Cardiac muscle cell (in vitro differentiated cells and primary cell): ENCODE data around the gene NME5. TPM values are rescaled to one million over a fixed set of nuclear protein-coding genes. Genes with fewer than 3 reads are reported as not detected.
"Not testable (repeated sequence)": the region's sequence is repeated elsewhere in the genome, so short reads cannot be mapped to it uniquely, and the experiment has no call there.

ENCODE experiments used
- DNase-seq, 2 donors: peaks; one replicate each; pipeline versions ENCODE4 v3.0.0 to v3.0.0-alpha.2; 2010 to 2017; ENCODE audit warnings: low read depth in 1 of 2, low spot score in 1 of 2
- H3K27ac ChIP-seq: fragments of 200-600 bp; sonication (generic); 2 replicates; pipeline ENCODE4 v1.5.1; 2016
- H3K27me3 ChIP-seq: fragments of 200-600 bp; sonication (generic); 2 replicates; pipeline ENCODE4 v1.6.0; 2016; ENCODE audit warnings: control low read depth
- H3K36me3 ChIP-seq: fragments of 200-600 bp; sonication (generic); 2 replicates; pipeline ENCODE4 v1.5.1; 2016; ENCODE audit warnings: control low read depth
- H3K4me1 ChIP-seq: fragments of 200-600 bp; sonication (generic); 2 replicates; pipeline ENCODE4 v1.8.1; 2017; ENCODE audit warnings: low read depth, mild to moderate bottlenecking, mixed run types
- H3K4me3 ChIP-seq: fragments of 200-600 bp; sonication (generic); 2 replicates; pipeline ENCODE4 v1.5.1; 2016; ENCODE audit warnings: mild to moderate bottlenecking
- H3K9me3 ChIP-seq: fragments of 200-600 bp; sonication (generic); 2 replicates; pipeline ENCODE4 v1.5.1; 2017; ENCODE audit warnings: low read depth, mild to moderate bottlenecking, control low read depth
- polyA plus RNA-seq: library from polyadenylated mRNA; unstranded; fragments of >200 nt; fragmentation: Nextera tagmentation; extraction: Ambion mirVana; gene quantifications from 2 replicates; pipeline ENCODE4 v1.2.1, GENCODE V29; 2016
- total RNA-seq: library from RNA; depleted of rRNA; stranded (reverse); fragments of >200 nt; gene quantifications from 2 replicates; pipeline ENCODE4 v1.2.3, GENCODE V29; 2016
- TF ChIP-seq, protein P1 (sequence below): IDR thresholded peaks from 2 replicates; pipeline ENCODE4 v1.5.1; 2012; ENCODE audit warnings: low read depth, mild to moderate bottlenecking, low read length

The NME5 gene
- total and polyA plus RNA-seq, 2 experiments from 2014 or later: 4.1 to 10.4 TPM

DNA sequence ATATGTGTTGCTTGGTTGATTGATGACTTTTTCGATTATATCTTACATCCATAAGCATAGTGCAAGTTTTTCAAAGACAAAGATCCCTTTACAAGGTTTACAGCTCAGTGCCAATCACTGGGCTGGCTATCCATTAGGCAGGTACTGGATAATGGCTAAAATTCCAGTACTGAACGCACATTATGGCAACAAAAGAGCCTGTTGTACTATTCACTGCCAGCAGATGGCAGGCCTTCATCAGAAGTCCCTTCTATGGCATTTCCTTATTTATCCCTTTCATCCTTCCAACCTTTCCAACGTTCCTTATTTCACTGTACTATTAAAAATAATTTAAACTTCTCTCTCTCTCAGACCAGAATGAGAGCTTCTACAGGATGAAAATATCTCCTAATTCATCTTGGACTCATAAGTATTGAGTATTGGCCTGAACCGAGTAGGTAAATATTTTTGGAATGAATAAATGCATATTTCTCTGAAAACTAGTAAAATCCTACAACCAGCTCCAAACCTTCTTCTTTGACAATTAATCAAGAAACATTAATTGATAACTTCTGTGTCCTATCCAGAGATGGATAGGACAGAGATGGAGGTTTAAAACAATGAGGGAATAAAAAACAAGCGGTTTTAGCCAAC lies 62.0 kb downstream of the NME5 start:
- TF ChIP-seq, protein P1, sequence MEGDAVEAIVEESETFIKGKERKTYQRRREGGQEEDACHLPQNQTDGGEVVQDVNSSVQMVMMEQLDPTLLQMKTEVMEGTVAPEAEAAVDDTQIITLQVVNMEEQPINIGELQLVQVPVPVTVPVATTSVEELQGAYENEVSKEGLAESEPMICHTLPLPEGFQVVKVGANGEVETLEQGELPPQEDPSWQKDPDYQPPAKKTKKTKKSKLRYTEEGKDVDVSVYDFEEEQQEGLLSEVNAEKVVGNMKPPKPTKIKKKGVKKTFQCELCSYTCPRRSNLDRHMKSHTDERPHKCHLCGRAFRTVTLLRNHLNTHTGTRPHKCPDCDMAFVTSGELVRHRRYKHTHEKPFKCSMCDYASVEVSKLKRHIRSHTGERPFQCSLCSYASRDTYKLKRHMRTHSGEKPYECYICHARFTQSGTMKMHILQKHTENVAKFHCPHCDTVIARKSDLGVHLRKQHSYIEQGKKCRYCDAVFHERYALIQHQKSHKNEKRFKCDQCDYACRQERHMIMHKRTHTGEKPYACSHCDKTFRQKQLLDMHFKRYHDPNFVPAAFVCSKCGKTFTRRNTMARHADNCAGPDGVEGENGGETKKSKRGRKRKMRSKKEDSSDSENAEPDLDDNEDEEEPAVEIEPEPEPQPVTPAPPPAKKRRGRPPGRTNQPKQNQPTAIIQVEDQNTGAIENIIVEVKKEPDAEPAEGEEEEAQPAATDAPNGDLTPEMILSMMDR: peak; percentile 84
- Histone ChIP-seq H3K9me3 (no peaks in the 10 kb centered on the region), H3K27me3 (no peaks in the 10 kb centered on the region), H3K36me3 (no peaks in the 10 kb centered on the region), H3K4me1 (no peaks in the 10 kb centered on the region), H3K4me3 (no peak overlapping the region), H3K27ac (no peak overlapping the region)
- peak; percentile 75 to 78 for DNase-seq

DNA sequence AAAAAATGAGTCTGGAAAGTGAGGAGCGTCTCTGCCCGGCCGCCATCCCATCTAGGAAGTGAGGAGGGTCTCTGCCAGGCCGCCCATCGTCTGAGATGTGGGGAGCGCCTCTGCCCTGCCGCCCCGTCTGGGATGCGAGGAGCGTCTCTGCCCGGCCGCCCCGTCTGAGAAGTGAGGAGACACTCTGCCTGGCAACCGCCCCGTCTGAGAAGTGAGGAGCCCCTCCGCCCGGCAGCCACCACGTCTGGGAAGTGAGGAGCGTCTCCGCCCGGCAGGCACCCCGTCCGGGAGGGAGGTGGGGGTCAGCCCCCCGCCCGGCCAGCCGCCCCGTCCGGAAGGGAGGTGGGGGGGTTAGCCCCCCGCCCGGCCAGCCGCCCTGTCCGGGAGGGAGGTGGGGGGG lies 69.2 kb downstream of the NME5 start:
- not testable (repeated sequence) for H3K27ac ChIP-seq, H3K4me1 ChIP-seq, H3K27me3 ChIP-seq, H3K36me3 ChIP-seq, DNase-seq, H3K9me3 ChIP-seq, H3K4me3 ChIP-seq

DNA sequence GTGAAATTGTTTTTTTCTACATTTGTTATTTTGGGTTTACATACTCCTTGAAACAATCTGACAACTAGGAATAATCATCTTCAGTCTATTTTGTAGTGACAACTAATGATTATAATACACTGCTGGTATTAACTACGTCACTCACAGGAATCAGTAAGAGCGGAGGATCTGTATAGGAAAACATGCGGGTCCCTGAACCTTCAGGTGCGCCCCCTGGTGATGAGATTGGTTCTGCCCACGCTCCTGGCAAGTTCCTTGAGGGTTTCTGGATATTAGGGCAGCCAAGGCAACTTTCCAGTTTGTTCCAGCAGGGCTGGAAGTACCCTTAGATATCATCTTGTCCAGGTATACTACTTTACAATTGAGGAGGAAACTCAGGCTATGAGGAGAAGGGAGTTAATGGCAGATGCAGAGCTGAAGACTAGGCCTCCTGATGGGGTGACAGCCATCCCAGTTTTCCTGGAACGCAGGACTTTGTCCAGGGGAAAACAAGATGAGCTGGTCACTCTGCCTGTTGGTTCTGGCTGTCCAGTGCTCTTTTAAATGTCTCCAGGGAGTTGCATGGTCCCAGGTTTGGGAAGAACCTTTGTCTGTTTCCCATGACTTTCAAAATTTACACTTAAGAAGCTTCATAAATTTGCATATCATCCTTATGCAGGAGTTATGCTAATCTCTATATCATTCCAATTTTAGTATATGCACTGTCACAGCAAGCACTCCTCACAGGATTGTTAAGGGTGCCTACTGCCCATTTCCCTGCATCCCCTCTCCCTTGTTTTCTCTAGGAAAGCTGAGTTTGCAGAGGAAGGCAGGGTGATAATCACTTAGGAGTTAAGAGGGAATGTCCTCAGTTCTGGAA lies 70.3 kb downstream of the NME5 start:
- no peak overlapping the region for H3K27ac ChIP-seq
- H3K9me3 ChIP-seq: no peaks in the 10 kb centered on the region
- TF ChIP-seq, protein P1: peak; percentile 89
- H3K4me3 ChIP-seq: no peak overlapping the region
- H3K4me1 ChIP-seq: no peaks in the 10 kb centered on the region
- no peaks in the 10 kb centered on the region for H3K36me3 ChIP-seq
- H3K27me3 ChIP-seq: no peaks in the 10 kb centered on the region
- DNase-seq: peak; percentile 73 to 90

DNA sequence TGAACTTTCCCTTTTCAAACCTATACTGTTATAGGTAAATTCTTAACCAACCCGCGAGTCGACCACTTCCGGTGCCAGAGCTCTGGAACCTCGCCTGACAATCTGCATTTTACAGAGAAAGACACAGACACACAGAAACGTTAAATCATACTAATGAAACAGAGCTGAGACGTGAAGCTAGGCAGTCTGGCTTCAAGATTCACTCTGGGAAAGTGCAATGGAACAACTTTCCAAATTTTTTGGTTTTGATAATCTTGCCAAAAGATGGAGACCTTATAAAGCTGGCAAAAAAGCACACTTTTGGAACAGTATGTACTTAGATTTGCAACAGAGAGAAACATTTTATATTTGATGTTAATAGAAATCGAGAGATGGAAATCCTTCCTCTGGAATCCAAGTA lies 71.3 kb downstream of the NME5 start:
- TF ChIP-seq, protein P1: no peak
- no peaks in the 10 kb centered on the region for H3K9me3 ChIP-seq
- no peaks in the 10 kb centered on the region for H3K27me3 ChIP-seq
- no peaks in the 10 kb centered on the region for H3K4me1 ChIP-seq
- H3K4me3 ChIP-seq: no peak overlapping the region
- no peak overlapping the region for H3K27ac ChIP-seq
- H3K36me3 ChIP-seq: no peaks in the 10 kb centered on the region
- DNase-seq: no peak

Other genes starting within 250 kb of the NME5 start
- gene PKD2L2, start 250.0 kb downstream of the NME5 start, total RNA-seq: not detected in 2 replicates
- gene PKD2L2, start 250.0 kb downstream of the NME5 start, polyA plus RNA-seq: 0.22 TPM in 1 of 2 replicates, not detected in the other
- 9.4 and 15.3 TPM in 2 replicates for gene FAM13B, start 106.3 kb downstream of the NME5 start, total RNA-seq
- gene FAM13B, start 106.3 kb downstream of the NME5 start, polyA plus RNA-seq: 10.7 and 15.8 TPM in 2 replicates
- not detected in 2 replicates for gene WNT8A, start 55.4 kb downstream of the NME5 start, total RNA-seq
- not detected in 2 replicates for gene WNT8A, start 55.4 kb downstream of the NME5 start, polyA plus RNA-seq
- gene BRD8, start 39.2 kb upstream of the NME5 start, total RNA-seq: 49.6 and 93.5 TPM in 2 replicates
- 55.2 and 67.5 TPM in 2 replicates for gene BRD8, start 39.2 kb upstream of the NME5 start, polyA plus RNA-seq
- gene KIF20A, start 39.7 kb upstream of the NME5 start, total RNA-seq: 8.6 and 106 TPM in 2 replicates
- gene KIF20A, start 39.7 kb upstream of the NME5 start, polyA plus RNA-seq: 7.2 and 127 TPM in 2 replicates
- gene CDC23, start 73.9 kb upstream of the NME5 start, total RNA-seq: 26.0 and 26.5 TPM in 2 replicates
- 60.1 and 60.5 TPM in 2 replicates for gene CDC23, start 73.9 kb upstream of the NME5 start, polyA plus RNA-seq
- 0.39 and 0.53 TPM in 2 replicates for gene GFRA3, start 135.2 kb upstream of the NME5 start, total RNA-seq
- gene GFRA3, start 135.2 kb upstream of the NME5 start, polyA plus RNA-seq: 0.51 TPM in 1 of 2 replicates, not detected in the other
- 2.7 and 16.2 TPM in 2 replicates for gene CDC25C, start 192.4 kb upstream of the NME5 start, total RNA-seq
- 5.0 and 18.8 TPM in 2 replicates for gene CDC25C, start 192.4 kb upstream of the NME5 start, polyA plus RNA-seq
- gene FAM53C, start 198.8 kb upstream of the NME5 start, total RNA-seq: 31.1 and 45.4 TPM in 2 replicates
- gene FAM53C, start 198.8 kb upstream of the NME5 start, polyA plus RNA-seq: 43.6 and 52.8 TPM in 2 replicates
- 69.4 and 99.2 TPM in 2 replicates for gene KDM3B, start 213.3 kb upstream of the NME5 start, total RNA-seq
- gene KDM3B, start 213.3 kb upstream of the NME5 start, polyA plus RNA-seq: 36.5 and 58.4 TPM in 2 replicates